Non-pigmented ciliary epithelial cell (primary cell): ENCODE data around the gene PRPF6.

Experiments
- DNase-seq: peaks from one replicate; pipeline ENCODE4 v3.0.0-alpha.2; 2010; ENCODE audit warnings: low read depth

Gene PRPF6

GRCh38 chr20:64049060-64049877 is 68.3 kb downstream of the PRPF6 start, which contains the start of gene SOX18:
SOX18 (minus strand) TSS chr20:64049639; CDS start chr20:64049516, 123 bp downstream.
- no peak for DNase-seq

- DNase-seq = no peak
Observed at GRCh38 chr20:64049878-64050260, 68.9 kb downstream of the PRPF6 start.

GRCh38 chr20:64050261-64051032 is 69.5 kb downstream of the PRPF6 start:
- no peak for DNase-seq

GRCh38 chr20:64051033-64051452 is 70.1 kb downstream of the PRPF6 start:
- no peak for DNase-seq

DNA sequence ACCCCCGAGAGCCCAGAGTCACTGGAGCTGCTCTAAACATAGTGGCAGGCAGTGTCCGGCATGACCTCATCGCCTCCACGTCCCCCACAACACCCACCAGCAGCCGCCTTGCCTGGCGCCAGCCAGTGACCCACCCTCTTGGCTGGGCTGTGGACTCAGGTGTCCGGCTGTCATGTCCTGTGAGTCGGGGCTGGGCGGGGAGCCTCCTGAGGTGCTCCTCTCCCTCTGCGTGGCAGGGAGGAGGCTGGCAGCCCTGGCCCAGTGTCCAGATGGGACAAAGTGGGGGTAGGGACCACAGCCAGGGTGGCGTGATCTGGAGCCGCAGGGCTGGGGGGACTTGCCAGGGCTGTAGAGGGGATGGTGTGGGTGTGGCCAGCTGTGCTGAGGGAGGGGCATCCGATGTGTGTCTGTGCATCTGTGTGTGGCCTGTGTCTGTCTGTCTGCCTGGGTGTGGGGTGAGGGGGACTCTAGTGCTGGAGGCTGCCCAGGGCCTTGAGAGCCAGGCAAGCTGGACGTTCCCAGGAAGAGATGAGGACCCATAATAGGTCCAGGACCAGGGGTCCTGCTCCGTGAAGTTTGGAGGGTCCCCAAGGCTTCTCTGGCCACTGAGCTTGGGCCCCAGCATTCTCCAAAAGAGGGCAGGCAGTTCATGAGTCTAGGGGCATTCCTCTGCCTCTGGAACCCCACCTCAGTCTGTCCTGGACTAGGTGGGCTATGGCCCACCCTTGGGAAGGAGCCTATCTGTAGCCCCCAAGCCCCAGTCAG is 70.8 kb downstream of the PRPF6 start:
- DNase-seq = no peak

DNA sequence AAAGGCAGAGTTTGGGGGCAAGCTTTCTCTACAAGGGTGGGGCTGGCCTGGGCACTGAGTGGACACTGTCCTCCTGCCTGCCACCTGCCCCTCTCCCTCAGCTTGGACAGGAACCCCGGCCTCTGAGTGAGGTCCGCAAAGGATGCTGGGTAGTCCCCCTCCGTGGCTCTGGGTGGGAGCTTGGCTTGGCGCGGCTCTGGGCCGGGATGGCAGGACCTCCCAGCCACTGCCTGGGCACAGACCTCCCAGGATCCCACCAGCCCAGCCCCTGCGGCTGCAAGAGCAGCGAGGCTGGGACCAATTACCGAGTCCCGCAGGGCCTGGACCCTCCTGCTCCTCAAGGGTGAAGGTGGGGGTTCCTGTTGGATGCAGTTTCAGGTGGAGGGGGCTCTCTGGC is 71.4 kb downstream of the PRPF6 start:
- DNase-seq = no peak

DNA sequence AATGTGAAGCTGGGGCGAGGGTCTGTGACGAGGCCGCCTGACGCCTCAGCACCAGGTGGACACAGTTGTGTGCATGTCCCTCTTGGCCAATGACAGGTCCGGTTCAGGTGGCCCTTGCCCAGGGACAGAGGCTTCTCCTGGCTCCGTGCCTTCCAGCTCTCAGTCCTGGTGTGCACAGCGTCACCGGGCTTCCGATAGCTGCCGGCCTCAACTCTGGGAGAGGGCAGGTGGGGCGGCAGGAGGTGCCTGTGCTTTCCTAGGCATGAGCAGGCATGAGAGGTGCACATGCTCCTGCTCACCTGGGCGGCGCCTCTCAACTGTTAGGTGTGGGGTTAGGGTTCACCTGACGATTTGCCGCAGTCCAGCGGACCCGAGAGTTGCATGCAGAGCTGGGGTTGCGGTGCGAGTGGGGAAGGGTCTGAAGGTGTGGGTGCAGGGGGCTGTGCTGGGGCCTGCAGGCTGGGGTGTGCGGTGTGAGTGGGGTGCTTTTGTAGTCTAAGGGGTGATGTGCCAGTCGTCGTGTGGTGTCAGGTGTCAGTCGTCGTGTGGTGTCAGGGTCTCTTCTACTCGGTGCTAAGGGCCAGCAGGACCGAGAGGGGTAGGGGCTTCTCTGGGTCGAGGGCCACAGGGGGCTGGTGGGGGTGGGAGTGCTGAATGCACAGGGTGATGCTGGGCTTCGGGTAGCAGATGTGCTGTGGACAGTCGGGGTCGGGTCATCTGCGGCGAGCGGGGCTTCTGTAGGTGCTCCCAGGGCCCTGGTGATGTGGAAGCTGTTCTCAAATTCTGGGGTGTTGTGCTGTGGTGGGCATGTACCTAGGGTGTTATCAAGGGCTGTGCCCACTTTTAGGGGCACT is 72.3 kb downstream of the PRPF6 start:
- DNase-seq = no peak

GRCh38 chr20:64053841-64054661 is 73.1 kb downstream of the PRPF6 start:
- no peak for DNase-seq

DNA sequence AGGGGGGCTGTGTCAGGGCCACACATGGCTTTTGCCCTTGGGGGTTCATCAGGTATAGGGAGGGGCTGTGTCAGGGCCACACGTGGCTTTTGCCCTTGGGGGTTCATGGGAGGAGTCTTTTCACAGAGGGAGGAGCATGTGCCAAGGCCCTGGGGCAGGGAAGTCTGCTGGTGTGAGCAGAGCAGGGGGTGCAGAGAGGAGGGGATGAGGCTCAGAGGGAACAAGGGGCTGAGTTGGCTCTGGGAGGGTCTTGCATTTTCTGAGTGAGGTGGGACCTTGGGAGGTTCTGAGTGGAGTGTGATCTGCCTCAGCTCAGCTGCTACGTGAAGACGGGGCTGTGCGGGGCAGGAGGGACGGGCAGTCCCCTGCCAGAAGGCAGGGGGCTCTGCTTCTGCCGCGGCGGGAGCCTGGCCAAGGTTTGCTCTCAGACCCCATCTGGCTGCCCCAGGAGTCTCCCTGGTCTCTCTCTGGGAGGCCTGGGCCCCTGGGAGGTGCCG is 74.5 kb downstream of the PRPF6 start:
- DNase-seq = no peak

- no peak for DNase-seq
Observed at GRCh38 chr20:64055893-64056638, 75.1 kb downstream of the PRPF6 start.

- DNase-seq = no peak
Observed at GRCh38 chr20:64056639-64056888, 75.6 kb downstream of the PRPF6 start.

DNA sequence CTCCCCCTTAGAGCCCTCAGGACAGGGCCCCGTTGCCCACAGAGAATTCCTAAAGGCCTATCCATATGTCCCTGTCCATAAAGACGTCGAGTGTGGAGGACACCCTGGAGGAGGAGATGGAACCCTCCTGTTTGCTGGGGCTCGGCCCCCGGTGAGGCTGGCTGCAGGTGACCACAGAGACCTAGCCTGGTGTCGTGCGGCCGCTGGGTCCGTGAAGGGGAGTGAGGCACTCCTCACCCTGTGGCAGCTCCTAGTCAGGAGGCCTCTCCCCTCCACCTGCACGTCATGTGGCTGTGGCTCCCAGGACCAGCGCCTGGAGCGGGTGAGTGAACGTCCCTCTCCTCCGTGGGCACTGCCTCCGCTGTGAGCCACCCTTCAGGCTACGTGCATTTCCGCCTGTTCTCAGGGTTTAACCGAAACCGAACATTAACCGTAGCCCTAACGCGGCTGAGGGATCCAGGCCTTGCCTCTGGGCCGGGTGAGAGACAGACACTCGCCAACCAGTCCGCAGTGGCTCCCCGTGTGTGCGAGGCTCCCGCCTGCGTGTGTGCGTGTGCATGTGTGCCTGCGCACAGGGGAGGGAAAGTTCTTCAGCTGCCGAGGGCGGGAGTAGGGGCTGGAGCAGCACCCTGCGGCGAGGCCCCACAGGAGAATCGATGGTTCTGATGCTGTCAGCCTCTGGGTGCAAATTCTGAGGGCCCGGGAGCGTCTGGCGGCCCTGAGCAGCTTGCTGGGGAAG is 76.1 kb downstream of the PRPF6 start:
- DNase-seq = no peak

GRCh38 chr20:64057628-64058498 is 76.9 kb downstream of the PRPF6 start:
- no peak for DNase-seq

DNA sequence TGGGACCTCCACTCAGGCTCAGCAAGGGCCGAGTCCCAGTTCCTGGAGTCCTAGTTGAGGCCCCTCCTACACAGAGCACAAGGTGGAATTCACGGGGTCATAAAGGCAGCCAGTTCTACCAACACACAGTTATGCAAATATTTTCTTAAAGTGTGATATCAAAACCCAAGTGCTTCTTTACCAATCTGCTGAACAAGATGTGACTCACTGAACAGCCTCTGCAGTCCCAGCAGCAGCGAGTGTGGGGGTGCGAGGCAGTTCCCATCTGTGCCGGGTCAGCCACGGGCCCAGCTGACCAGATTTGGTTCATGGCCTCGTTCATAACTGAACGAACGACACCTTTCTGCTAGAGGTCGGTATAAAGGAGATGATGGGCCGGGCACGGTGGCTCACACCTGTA is 77.6 kb downstream of the PRPF6 start:
- peak; percentile 38 for DNase-seq

GRCh38 chr20:64062276-64062595 is 81.3 kb downstream of the PRPF6 start:
- no peak for DNase-seq

GRCh38 chr20:64062596-64063388 is 81.9 kb downstream of the PRPF6 start, which contains the start of gene TCEA2:
TCEA2 (plus strand) TSS chr20:64063198; CDS start chr20:64063313, 115 bp downstream.
- peak; percentile 76 for DNase-seq

DNA sequence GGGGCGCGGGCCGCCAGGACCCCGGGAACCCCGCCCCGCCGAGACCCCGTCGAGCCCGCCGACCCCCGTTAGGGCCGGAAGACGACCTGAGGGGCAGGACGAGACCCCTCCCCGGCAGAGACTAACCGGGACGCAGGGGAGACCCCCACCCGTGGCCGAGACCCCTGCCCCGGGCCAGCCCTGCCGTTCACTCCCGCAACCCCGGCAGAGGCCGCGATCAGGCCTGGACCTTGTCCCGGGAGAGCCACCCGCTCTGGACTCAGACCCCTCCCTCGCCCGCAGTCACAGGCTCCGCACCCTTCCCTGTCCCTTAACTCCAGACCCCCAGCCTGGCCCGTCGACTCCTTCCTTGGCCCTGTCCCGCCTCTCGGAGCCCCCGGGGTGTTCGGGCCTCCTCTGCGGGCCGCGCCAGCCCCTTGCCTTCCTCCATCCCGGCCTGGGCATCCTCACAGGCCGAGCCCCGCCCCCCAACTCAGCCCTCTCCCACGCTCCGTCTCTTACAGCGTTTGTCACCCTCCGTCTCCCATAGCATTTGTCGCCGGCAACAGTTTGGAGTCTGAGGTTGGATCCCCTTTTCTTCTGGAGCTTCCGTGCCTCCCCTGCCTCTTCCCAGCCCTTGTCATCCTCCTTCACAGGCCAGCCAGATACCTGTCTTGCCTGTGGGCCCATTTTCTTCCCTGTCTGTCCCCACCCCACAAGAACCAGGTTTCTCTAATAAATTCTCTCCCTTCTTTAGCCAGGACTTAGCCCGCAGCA is 82.6 kb downstream of the PRPF6 start:
- no peak for DNase-seq
